Thyroid gland (tissue), 4 donors: ENCODE measurements around the gene LANCL3.
"Not testable (repeated sequence)": the region's sequence is repeated elsewhere in the genome, so short reads cannot be mapped to it uniquely, and the experiment has no call there.

Experiments used
- CTCF ChIP-seq, 6 experiments: fragments of 200-600 bp in 3 of 6; fragments of 450-650 bp in 3 of 6; sonication (generic) in 3 of 6; IDR thresholded peaks; one replicate each; pipeline ENCODE4 v1.5.1; 2016 to 2019; ENCODE audit warnings: antibody characterized with exemption in 6 of 6, mild to moderate bottlenecking in 2 of 6, inconsistent platforms in 1 of 6, moderate library complexity in 1 of 6
- POLR2A ChIP-seq, 2 donors: fragments of 450-650 bp; IDR thresholded peaks; one replicate each; pipeline ENCODE4 v1.6.1; 2017; ENCODE audit warnings: antibody characterized with exemption in 2 of 2, mild to moderate bottlenecking in 2 of 2, moderate library complexity in 1 of 2

- not testable (repeated sequence) for TF ChIP-seq CTCF, POLR2A (IDR thresholded peaks at IDR 0.05)
Observed at GRCh38 chrX:37587337-37587736, 15.9 kb downstream of the LANCL3 start.
